Esophagus muscularis mucosa (tissue), 4 donors: Measurements from ENCODE around the gene IGF1R.

Experiments
- CTCF ChIP-seq, 3 experiments: fragments of 200-600 bp in 2 of 3; fragments of 450-650 bp in 1 of 3; sonication (generic) in 2 of 3; IDR thresholded peaks; one replicate each; pipeline ENCODE4 v1.5.1; 2017 to 2019; ENCODE audit warnings: antibody characterized with exemption in 3 of 3, mild to moderate bottlenecking in 2 of 3, moderate library complexity in 1 of 3
- EP300 ChIP-seq: sonication (generic); formaldehyde crosslinking; IDR thresholded peaks from one replicate; pipeline ENCODE4 v1.6.1; 2017; ENCODE audit warnings: antibody characterized with exemption
- POLR2A ChIP-seq: fragments of 450-650 bp; IDR thresholded peaks from one replicate; pipeline ENCODE4 v1.6.1; 2017; ENCODE audit warnings: antibody characterized with exemption, moderate library complexity, mild to moderate bottlenecking, low read depth
- POLR2AphosphoS5 ChIP-seq, 2 donors: sonication (generic); formaldehyde crosslinking; IDR thresholded peaks; one replicate each; pipeline ENCODE4 v1.6.1; 2017; ENCODE audit warnings: antibody characterized with exemption in 2 of 2

- TF ChIP-seq CTCF (IDR thresholded peaks at IDR 0.05) (no peak), POLR2A (no peak), POLR2AphosphoS5 (IDR thresholded peaks at IDR 0.05) (no peak), EP300 (no peak)
Measured at GRCh38 chr15:98789020-98789419, 140.7 kb downstream of the IGF1R start.
